HCT116 (cell line): ENCODE measurements around the gene NPC2.

Experiments
- CBX3 ChIP-seq: IDR thresholded peaks from 2 replicates; pipeline ENCODE4 v1.6.1; 2012; ENCODE audit warnings: low read depth
- CTCF ChIP-seq, 3 experiments: fragments of 200-600 bp in 1 of 3; sonication (generic) in 1 of 3; IDR thresholded peaks in 2 of 3; conservative IDR thresholded peaks in 1 of 3; 2 replicates each; pipeline ENCODE4 v1.5.1; 2012 to 2017; ENCODE audit warnings: low read depth in 2 of 3, low read length in 2 of 3, antibody characterized with exemption in 1 of 3, borderline replicate concordance in 1 of 3, control low read depth in 1 of 3, mild to moderate bottlenecking in 1 of 3, mixed read lengths in 1 of 3, mixed run types in 1 of 3, moderate library complexity in 1 of 3; ENCODE audit not compliant: insufficient read depth in 1 of 3
- EZH2 ChIP-seq: fragments of 200-600 bp; sonication (generic); IDR thresholded peaks from 2 replicates; pipeline ENCODE4 v1.6.1; 2017; ENCODE audit warnings: antibody characterized with exemption, mixed run types
- EZH2phosphoT487 ChIP-seq: fragments of 200-600 bp; IDR thresholded peaks from 2 replicates; pipeline ENCODE4 v1.6.1; 2018; ENCODE audit warnings: antibody characterized with exemption, borderline replicate concordance
- MAX ChIP-seq: IDR thresholded peaks from 2 replicates; pipeline ENCODE4 v1.6.1; 2012
- POLR2A ChIP-seq: IDR thresholded peaks from 2 replicates; pipeline ENCODE4 v1.7.0; 2011; ENCODE audit warnings: borderline replicate concordance; ENCODE audit not compliant: insufficient read depth, insufficient read length; ENCODE audit errors: extremely low read depth
- RAD21 ChIP-seq: IDR thresholded peaks from 2 replicates; pipeline ENCODE4 v1.6.1; 2012; ENCODE audit warnings: low read depth, mild to moderate bottlenecking
- REST ChIP-seq: IDR thresholded peaks from 2 replicates; pipeline ENCODE4 v1.6.1; 2012; ENCODE audit warnings: low read depth
- SP1 ChIP-seq: IDR thresholded peaks from 2 replicates; pipeline ENCODE4 v1.6.1; 2012; ENCODE audit warnings: low read depth
- YY1 ChIP-seq: IDR thresholded peaks from 2 replicates; pipeline ENCODE4 v1.6.1; 2011; ENCODE audit warnings: low read length, low read depth, moderate library complexity, mild to moderate bottlenecking; ENCODE audit not compliant: insufficient replicate concordance; ENCODE audit errors: extremely low read depth
- ZBTB33 ChIP-seq: IDR thresholded peaks from 2 replicates; pipeline ENCODE4 v1.6.1; 2011; ENCODE audit warnings: mild to moderate bottlenecking, low read length, moderate library complexity; ENCODE audit not compliant: insufficient replicate concordance; ENCODE audit errors: extremely low read depth

- no peak for TF ChIP-seq EZH2phosphoT487
- TF ChIP-seq REST: no peak
- TF ChIP-seq POLR2A: no peak
- no peak for TF ChIP-seq RAD21
- no peak for TF ChIP-seq CBX3
- TF ChIP-seq CTCF (IDR thresholded peaks at IDR 0.05 in 2 of 3, conservative IDR thresholded peaks at IDR 0.05 in 1 of 3; ENCODE audit: borderline replicate concordance in 1 of 3, insufficient read depth in 1 of 3, low read depth in 2 of 3, low read length in 2 of 3): no peak
- no peak for TF ChIP-seq EZH2
- no peak for TF ChIP-seq MAX
- TF ChIP-seq ZBTB33: no peak
- TF ChIP-seq SP1: no peak
- no peak for TF ChIP-seq YY1
Measured at GRCh38 chr14:74507840-74508239, 14.7 kb upstream of the NPC2 start.
